K562 (cell line): ENCODE measurements around the gene CDC25B. TPM values are rescaled to one million over a fixed set of nuclear protein-coding genes. Genes with fewer than 3 reads are reported as not detected.

Source experiments
- ATAC-seq: fragments of 200-7000 bp; cut with Tn5 transposase; 3 replicates; pipeline ENCODE4 v1.9.1; 2020; ENCODE audit warnings: moderate library complexity
- BruUV-seq: library from RNA; stranded (reverse); fragments of 400-500 nt; replicated peaks from 2 replicates; lab custom pipeline; 2021; lab: Mats Ljungman, UMichigan
- CTCF ChIA-PET: fragments of 300-600 bp; formaldehyde crosslinking; extraction: SDS; loops from one replicate; lab custom pipeline; 2021; ENCODE audit warnings: low intra/inter-chr PET ratio; lab: Yijun Ruan, JAX
- POLR2A ChIA-PET: fragments of 300-600, 350-650 bp; sonication (Branson Sonifier 250); formaldehyde crosslinking; extraction: SDS; loops from one replicate; lab custom pipeline; 2021; ENCODE audit warnings: antibody characterized with exemption, inconsistent platforms; lab: Yijun Ruan, JAX
- DNase-seq, 4 experiments: peaks; one replicate each; pipeline versions ENCODE4 v3.0.0 to v3.0.0-alpha.2; 2011 to 2018; ENCODE audit warnings: low spot score in 3 of 4, mixed read lengths in 3 of 4; ENCODE audit errors: extremely low read depth in 1 of 4
- FAIRE-seq: peaks from 2 replicates; lab custom pipeline; 2011; peaks lifted over from hg19 to GRCh38; lab: Jason Lieb, UNC
- H2AFZ ChIP-seq: 2 replicates; pipeline ENCODE4 v1.6.0; 2011; ENCODE audit warnings: low read depth, low read length, control low read depth, inconsistent platforms
- H3K27ac ChIP-seq: fragments of 200-600 bp; 3 replicates; pipeline ENCODE4 v1.8.0; 2011; ENCODE audit warnings: low read depth, mild to moderate bottlenecking, control low read depth, inconsistent platforms, low read length, moderate library complexity, mixed read lengths; ENCODE audit errors: extremely low read depth
- H3K27me3 ChIP-seq, 2 experiments: fragments of 300-600 bp in 1 of 2; 2 replicates in 1 of 2; 3 replicates in 1 of 2; pipeline versions ENCODE4 v1.6.0 to v1.8.0; 2011; ENCODE audit warnings: inconsistent platforms in 2 of 2, low read length in 2 of 2, mild to moderate bottlenecking in 1 of 2, mixed read lengths in 1 of 2, moderate library complexity in 1 of 2; ENCODE audit not compliant: control insufficient read depth in 2 of 2, insufficient read depth in 2 of 2
- H3K36me3 ChIP-seq: fragments of 300-600 bp; 3 replicates; pipeline ENCODE4 v1.8.0; 2011; ENCODE audit warnings: mild to moderate bottlenecking, low read length, inconsistent platforms; ENCODE audit not compliant: control insufficient read depth, insufficient read depth
- H3K4me1 ChIP-seq, 2 experiments: fragments of 200-600 bp in 1 of 2; replicated peaks in 1 of 2; 2 replicates in 1 of 2; 3 replicates in 1 of 2; pipeline versions ENCODE4 v1.5.1 to v1.8.0; 2011; ENCODE audit warnings: inconsistent platforms in 2 of 2, low read length in 2 of 2, mild to moderate bottlenecking in 1 of 2, mixed read lengths in 1 of 2, moderate library complexity in 1 of 2; ENCODE audit not compliant: control insufficient read depth in 2 of 2, insufficient read depth in 2 of 2
- H3K4me2 ChIP-seq: 2 replicates; pipeline ENCODE4 v1.6.1; 2011; ENCODE audit warnings: low read length, control low read depth, inconsistent platforms, mixed read lengths; ENCODE audit not compliant: insufficient read depth
- H3K4me3 ChIP-seq: fragments of 200-600 bp; sonication (generic), shearing (Covaris generic); 2 replicates; pipeline ENCODE4 v1.5.1; 2016; ENCODE audit warnings: control low read depth, inconsistent platforms
- H3K79me2 ChIP-seq: fragments of 200-600 bp; 3 replicates; pipeline ENCODE4 v1.8.0; 2011; ENCODE audit warnings: low read length, inconsistent platforms; ENCODE audit not compliant: control insufficient read depth, insufficient read depth
- H3K9ac ChIP-seq, 2 experiments: 2 replicates each; pipeline versions ENCODE4 v1.6.0 to v1.6.1; 2011; ENCODE audit warnings: low read depth in 2 of 2, low read length in 2 of 2, control low read depth in 1 of 2, inconsistent platforms in 1 of 2, mild to moderate bottlenecking in 1 of 2, mixed read lengths in 1 of 2; ENCODE audit not compliant: insufficient read depth in 1 of 2
- H3K9me1 ChIP-seq: one replicate; pipeline ENCODE4 v1.6.0; 2011; ENCODE audit warnings: inconsistent platforms, mild to moderate bottlenecking, low read length, moderate library complexity; ENCODE audit not compliant: control insufficient read depth, insufficient read depth
- H3K9me3 ChIP-seq: replicated peaks from 2 replicates; pipeline ENCODE4 v1.5.1; 2011; ENCODE audit warnings: low read depth, low read length, inconsistent platforms; ENCODE audit not compliant: control insufficient read depth, insufficient read depth
- H4K20me1 ChIP-seq: replicated peaks from 2 replicates; pipeline ENCODE4 v1.6.1; 2011; ENCODE audit warnings: low read length, inconsistent platforms, mixed read lengths; ENCODE audit not compliant: control insufficient read depth, insufficient read depth
- KLF16 ChIP-seq: IDR thresholded peaks from 2 replicates; pipeline ENCODE4 v1.6.1; 2016; ENCODE audit warnings: antibody characterized with exemption
- PHF8 ChIP-seq: fragments of 200-600 bp; sonication (generic); IDR thresholded peaks from 2 replicates; pipeline ENCODE4 v1.6.1; 2012; ENCODE audit warnings: mixed run types, mild to moderate bottlenecking, inconsistent platforms, low read length, moderate library complexity, borderline replicate concordance
- RAD21 ChIP-seq, 2 experiments: fragments of 250-450 bp in 1 of 2; fragments of 450-650 bp in 1 of 2; sonication (Bioruptor Pico) in 1 of 2; formaldehyde crosslinking in 1 of 2; IDR thresholded peaks in 1 of 2; conservative IDR thresholded peaks in 1 of 2; 2 replicates each; pipeline versions ENCODE4 v1.4.0 to v1.8.0; 2020 to 2022; ENCODE audit warnings: mild to moderate bottlenecking in 2 of 2, moderate library complexity in 1 of 2
- TAF9B ChIP-seq: fragments of 450-650 bp; IDR thresholded peaks from 2 replicates; pipeline ENCODE4 v1.6.1; 2018; ENCODE audit warnings: mild to moderate bottlenecking; ENCODE audit not compliant: partially characterized antibody
- YY1 ChIP-seq, 3 experiments: IDR thresholded peaks; 2 replicates each; pipeline ENCODE4 v1.6.1; 2011; ENCODE audit warnings: low read length in 2 of 3, mild to moderate bottlenecking in 2 of 3, moderate library complexity in 2 of 3, borderline replicate concordance in 1 of 3, control low read depth in 1 of 3, low read depth in 1 of 3; ENCODE audit not compliant: insufficient read depth in 3 of 3, insufficient replicate concordance in 2 of 3, control insufficient read depth in 1 of 3, insufficient read length in 1 of 3; ENCODE audit errors: extremely low read depth in 1 of 3
- WGBS: fragments of 100-300 bp; shearing (Covaris generic); methylation state at CpG from one replicate; pipeline ENCODE4 v1.1.6; 2016; ENCODE audit warnings: low coverage, mixed read lengths; ENCODE audit not compliant: insufficient coverage; ENCODE audit errors: missing lambda C conversion rate; 5-methylcytosine and 5-hydroxymethylcytosine counted together
- in situ Hi-C: fragments of 300-500 bp; cut with MboI; formaldehyde crosslinking; loops from 4 replicates; pipeline ENCODE4 v1.15.0; 2018; ENCODE audit warnings: inconsistent platforms, mixed read lengths
- intact Hi-C: fragments of 100-400 bp; cut with micrococcal nuclease; formaldehyde crosslinking; loops from 2 replicates; pipeline ENCODE4 v1.14.2; 2022
- polyA plus RNA-seq, 8 experiments: library from polyadenylated mRNA; depleted of rRNA in 4 of 8; stranded (reverse) in 5 of 8; unstranded in 3 of 8; fragments of >200 nt; fragmentation: Nextera tagmentation in 2 of 8; fragmentation: Illumina TruSeq in 1 of 8; extraction: Ambion mirVana in 2 of 8; extraction: Trizol in 1 of 8; gene quantifications; 2 replicates each; pipeline versions ENCODE4 v1.2.1 to v1.2.3, GENCODE V29; 2011 to 2014; ENCODE audit warnings: inconsistent platforms in 1 of 8, missing spikeins in 1 of 8
- total RNA-seq, 7 experiments: library from RNA; depleted of rRNA in 6 of 7; stranded (reverse); fragments of >200 nt in 6 of 7; fragmentation: Illumina TruSeq in 2 of 7; extraction: Trizol in 2 of 7; gene quantifications; 2 replicates each; pipeline versions ENCODE4 v1.2.1 to v1.2.3, GENCODE V29; 2011 to 2021; ENCODE audit warnings: low replicate concordance in 1 of 7
- TF ChIP-seq, protein P1 (sequence below): fragments of 200-800 bp; sonication (Bioruptor generic); IDR thresholded peaks from 2 replicates; pipeline ENCODE4 v1.6.1; 2016; ENCODE audit warnings: missing genetic modification characterization, missing compliant biosample characterization
- TF ChIP-seq, protein P2 (sequence below), 2 experiments: IDR thresholded peaks; 2 replicates each; pipeline ENCODE4 v1.6.1; 2011; ENCODE audit warnings: borderline replicate concordance in 1 of 2, control low read depth in 1 of 2, low read depth in 1 of 2, low read length in 1 of 2, mild to moderate bottlenecking in 1 of 2, mixed read lengths in 1 of 2, moderate library complexity in 1 of 2; ENCODE audit not compliant: insufficient read depth in 1 of 2, insufficient read length in 1 of 2, poor library complexity in 1 of 2, severe bottlenecking in 1 of 2; ENCODE audit errors: extremely low read depth in 1 of 2
- TF ChIP-seq, protein P3 (sequence below): fragments of 450-650 bp; IDR thresholded peaks from 2 replicates; pipeline ENCODE4 v1.6.1; 2017; ENCODE audit warnings: antibody characterized with exemption, mild to moderate bottlenecking

The CDC25B gene
- total and polyA plus RNA-seq, 9 of the 15 experiments (the other 6 are each of a cell fraction or from before 2014, with no cell fraction given) = 2.3 to 35.7 (median 9.5) TPM

DNA sequence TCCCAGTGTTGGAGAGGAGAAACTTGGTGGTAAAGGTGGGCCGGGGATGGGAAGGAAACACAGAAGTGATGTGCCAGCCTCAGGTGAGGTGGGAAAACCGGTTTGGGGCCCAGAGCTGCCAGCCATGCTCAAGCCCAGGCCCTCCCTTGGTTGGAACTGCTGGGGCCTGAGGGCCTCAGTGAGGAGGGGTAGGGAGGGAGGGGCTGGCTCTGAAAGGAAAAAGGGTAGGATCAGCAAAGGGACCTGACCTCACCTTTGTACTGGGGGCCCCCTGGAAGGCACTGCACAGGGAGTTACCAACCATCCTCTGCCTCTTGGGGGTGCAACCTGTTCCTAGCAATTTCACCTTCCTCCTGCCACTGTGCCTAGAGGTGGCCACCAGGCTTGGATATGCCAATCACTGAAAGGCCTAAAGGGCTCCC is 13.0 kb upstream of the CDC25B start:
- Histone ChIP-seq H3K27ac (no peak overlapping the region), H3K4me3 (no peak overlapping the region), H3K27me3 (no peaks in the 10 kb centered on the region), H3K9me3 (no peaks in the 10 kb centered on the region), H3K4me1 (peaks cover 8 to 45% of the 10 kb centered on the region in 2 experiments; a peak in 3 of 5 replicates), H3K9ac (peak overlapping the region in 1 of 2 experiments; percentile 35; a peak in 2 of 4 replicates), H3K4me2 (no peak overlapping the region), H3K9me1 (no peaks in the 10 kb centered on the region), H3K36me3 (peaks cover 21% of the 10 kb centered on the region; the same call in 1 of the 3 replicates), H4K20me1 (peaks cover 6% of the 10 kb centered on the region), H3K79me2 (peaks cover 31% of the 10 kb centered on the region), H2AFZ (no peak overlapping the region)
- ChIA-PET POLR2A (interaction anchor here (0.7 to 1.7 kb wide), 3 partner anchors 16 to 86 kb away, joined by 3 to 4 read pairs (median 3); partner anchors contain the start of gene ADISSP), CTCF (no interaction called here)
- FAIRE-seq (no peak), ATAC-seq (no peak), DNase-seq (no peak)
- in situ Hi-C loops (no loop called here), intact Hi-C loops (loop anchor here (10.0 kb wide), 2 partner anchors 108 to 412 kb away; no protein-coding TSS in a partner anchor)
- WGBS = no CpG with 5 or more reads among the region's 2 CpGs
- BruUV-seq = no TSS peak
- TF ChIP-seq PHF8 (no peak), KLF16 (no peak), YY1 (IDR thresholded peaks at IDR 0.05; ENCODE audit: borderline replicate concordance in 1 of 3, control insufficient read depth in 1 of 3, extremely low read depth in 1 of 3, insufficient read depth in 3 of 3, insufficient read length in 1 of 3, insufficient replicate concordance in 2 of 3, low read depth in 1 of 3, low read length in 2 of 3) (no peak), TAF9B (no peak), RAD21 (CRISPR knock-in tag; conservative IDR thresholded peaks at IDR 0.05 in 1 of 2, IDR thresholded peaks at IDR 0.05 in 1 of 2) (no peak)
- TF ChIP-seq, protein P1, sequence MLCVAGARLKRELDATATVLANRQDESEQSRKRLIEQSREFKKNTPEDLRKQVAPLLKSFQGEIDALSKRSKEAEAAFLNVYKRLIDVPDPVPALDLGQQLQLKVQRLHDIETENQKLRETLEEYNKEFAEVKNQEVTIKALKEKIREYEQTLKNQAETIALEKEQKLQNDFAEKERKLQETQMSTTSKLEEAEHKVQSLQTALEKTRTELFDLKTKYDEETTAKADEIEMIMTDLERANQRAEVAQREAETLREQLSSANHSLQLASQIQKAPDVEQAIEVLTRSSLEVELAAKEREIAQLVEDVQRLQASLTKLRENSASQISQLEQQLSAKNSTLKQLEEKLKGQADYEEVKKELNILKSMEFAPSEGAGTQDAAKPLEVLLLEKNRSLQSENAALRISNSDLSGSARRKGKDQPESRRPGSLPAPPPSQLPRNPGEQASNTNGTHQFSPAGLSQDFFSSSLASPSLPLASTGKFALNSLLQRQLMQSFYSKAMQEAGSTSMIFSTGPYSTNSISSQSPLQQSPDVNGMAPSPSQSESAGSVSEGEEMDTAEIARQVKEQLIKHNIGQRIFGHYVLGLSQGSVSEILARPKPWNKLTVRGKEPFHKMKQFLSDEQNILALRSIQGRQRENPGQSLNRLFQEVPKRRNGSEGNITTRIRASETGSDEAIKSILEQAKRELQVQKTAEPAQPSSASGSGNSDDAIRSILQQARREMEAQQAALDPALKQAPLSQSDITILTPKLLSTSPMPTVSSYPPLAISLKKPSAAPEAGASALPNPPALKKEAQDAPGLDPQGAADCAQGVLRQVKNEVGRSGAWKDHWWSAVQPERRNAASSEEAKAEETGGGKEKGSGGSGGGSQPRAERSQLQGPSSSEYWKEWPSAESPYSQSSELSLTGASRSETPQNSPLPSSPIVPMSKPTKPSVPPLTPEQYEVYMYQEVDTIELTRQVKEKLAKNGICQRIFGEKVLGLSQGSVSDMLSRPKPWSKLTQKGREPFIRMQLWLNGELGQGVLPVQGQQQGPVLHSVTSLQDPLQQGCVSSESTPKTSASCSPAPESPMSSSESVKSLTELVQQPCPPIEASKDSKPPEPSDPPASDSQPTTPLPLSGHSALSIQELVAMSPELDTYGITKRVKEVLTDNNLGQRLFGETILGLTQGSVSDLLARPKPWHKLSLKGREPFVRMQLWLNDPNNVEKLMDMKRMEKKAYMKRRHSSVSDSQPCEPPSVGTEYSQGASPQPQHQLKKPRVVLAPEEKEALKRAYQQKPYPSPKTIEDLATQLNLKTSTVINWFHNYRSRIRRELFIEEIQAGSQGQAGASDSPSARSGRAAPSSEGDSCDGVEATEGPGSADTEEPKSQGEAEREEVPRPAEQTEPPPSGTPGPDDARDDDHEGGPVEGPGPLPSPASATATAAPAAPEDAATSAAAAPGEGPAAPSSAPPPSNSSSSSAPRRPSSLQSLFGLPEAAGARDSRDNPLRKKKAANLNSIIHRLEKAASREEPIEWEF (CRISPR knock-in tag) = no peak
- TF ChIP-seq, protein P2, sequence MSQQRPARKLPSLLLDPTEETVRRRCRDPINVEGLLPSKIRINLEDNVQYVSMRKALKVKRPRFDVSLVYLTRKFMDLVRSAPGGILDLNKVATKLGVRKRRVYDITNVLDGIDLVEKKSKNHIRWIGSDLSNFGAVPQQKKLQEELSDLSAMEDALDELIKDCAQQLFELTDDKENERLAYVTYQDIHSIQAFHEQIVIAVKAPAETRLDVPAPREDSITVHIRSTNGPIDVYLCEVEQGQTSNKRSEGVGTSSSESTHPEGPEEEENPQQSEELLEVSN (IDR thresholded peaks at IDR 0.05; ENCODE audit: borderline replicate concordance in 1 of 2, extremely low read depth in 1 of 2, insufficient read depth in 1 of 2, insufficient read length in 1 of 2, low read depth in 1 of 2, low read length in 1 of 2, poor library complexity in 1 of 2, severe bottlenecking in 1 of 2) = no peak
- TF ChIP-seq, protein P3, sequence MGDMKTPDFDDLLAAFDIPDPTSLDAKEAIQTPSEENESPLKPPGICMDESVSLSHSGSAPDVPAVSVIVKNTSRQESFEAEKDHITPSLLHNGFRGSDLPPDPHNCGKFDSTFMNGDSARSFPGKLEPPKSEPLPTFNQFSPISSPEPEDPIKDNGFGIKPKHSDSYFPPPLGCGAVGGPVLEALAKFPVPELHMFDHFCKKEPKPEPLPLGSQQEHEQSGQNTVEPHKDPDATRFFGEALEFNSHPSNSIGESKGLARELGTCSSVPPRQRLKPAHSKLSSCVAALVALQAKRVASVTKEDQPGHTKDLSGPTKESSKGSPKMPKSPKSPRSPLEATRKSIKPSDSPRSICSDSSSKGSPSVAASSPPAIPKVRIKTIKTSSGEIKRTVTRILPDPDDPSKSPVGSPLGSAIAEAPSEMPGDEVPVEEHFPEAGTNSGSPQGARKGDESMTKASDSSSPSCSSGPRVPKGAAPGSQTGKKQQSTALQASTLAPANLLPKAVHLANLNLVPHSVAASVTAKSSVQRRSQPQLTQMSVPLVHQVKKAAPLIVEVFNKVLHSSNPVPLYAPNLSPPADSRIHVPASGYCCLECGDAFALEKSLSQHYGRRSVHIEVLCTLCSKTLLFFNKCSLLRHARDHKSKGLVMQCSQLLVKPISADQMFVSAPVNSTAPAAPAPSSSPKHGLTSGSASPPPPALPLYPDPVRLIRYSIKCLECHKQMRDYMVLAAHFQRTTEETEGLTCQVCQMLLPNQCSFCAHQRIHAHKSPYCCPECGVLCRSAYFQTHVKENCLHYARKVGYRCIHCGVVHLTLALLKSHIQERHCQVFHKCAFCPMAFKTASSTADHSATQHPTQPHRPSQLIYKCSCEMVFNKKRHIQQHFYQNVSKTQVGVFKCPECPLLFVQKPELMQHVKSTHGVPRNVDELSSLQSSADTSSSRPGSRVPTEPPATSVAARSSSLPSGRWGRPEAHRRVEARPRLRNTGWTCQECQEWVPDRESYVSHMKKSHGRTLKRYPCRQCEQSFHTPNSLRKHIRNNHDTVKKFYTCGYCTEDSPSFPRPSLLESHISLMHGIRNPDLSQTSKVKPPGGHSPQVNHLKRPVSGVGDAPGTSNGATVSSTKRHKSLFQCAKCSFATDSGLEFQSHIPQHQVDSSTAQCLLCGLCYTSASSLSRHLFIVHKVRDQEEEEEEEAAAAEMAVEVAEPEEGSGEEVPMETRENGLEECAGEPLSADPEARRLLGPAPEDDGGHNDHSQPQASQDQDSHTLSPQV = no peak
